Mucosa of descending colon (tissue), 3 donors: ENCODE results near the gene TMBIM6. TPM values are rescaled to one million over a fixed set of nuclear protein-coding genes. Genes with fewer than 3 reads are reported as not detected.

Experiments
- ATAC-seq: fragments of 200-7000 bp; cut with Tn5 transposase; one replicate; pipeline ENCODE4 v1.9.1; 2020; ENCODE audit warnings: mild to moderate bottlenecking, moderate library complexity
- DNase-seq, 3 donors: peaks; one replicate each; pipeline ENCODE4 v3.0.0-alpha.2; 2020
- H3K36me3 ChIP-seq: fragments of 200-600 bp; one replicate; pipeline ENCODE4 v1.8.0; 2021; ENCODE audit warnings: low read depth, mild to moderate bottlenecking
- H3K4me1 ChIP-seq: fragments of 200-600 bp; one replicate; pipeline ENCODE4 v1.8.0; 2021; ENCODE audit warnings: low read depth, mild to moderate bottlenecking
- H3K4me3 ChIP-seq: fragments of 200-600 bp; one replicate; pipeline ENCODE4 v1.8.0; 2021; ENCODE audit warnings: mild to moderate bottlenecking
- H3K9me3 ChIP-seq: fragments of 200-600 bp; one replicate; pipeline ENCODE4 v1.8.0; 2021; ENCODE audit warnings: mild to moderate bottlenecking
- intact Hi-C, 2 donors: fragments of 100-400 bp; cut with DNase I in 1 of 2; cut with micrococcal nuclease in 1 of 2; formaldehyde crosslinking; loops; one replicate each; pipeline versions ENCODE4 v1.11.0 to v1.11.1; 2022; cut with DNase I, micrococcal nuclease
- total RNA-seq, 3 donors: library from RNA; stranded (reverse); fragmentation: NEBNext Ultra II Directional in 2 of 3; extraction: Animal tissue kit (Norgen Biotek cat#: 25700) in 2 of 3; gene quantifications; one replicate each; pipeline versions ENCODE4 v1.2.1 to v1.2.4, GENCODE V29; 2021 to 2023
- TF ChIP-seq, protein P1 (sequence below): fragments of 200-600 bp; IDR thresholded peaks from one replicate; pipeline ENCODE4 v1.8.0; 2022; ENCODE audit warnings: antibody characterized with exemption, mild to moderate bottlenecking
- donor health status: DM: no; HTN: no; CAD: no; lungs with moderate emphysema.
- donor health status: DM: no; HTN: no; CAD: no.
- donor health status: DM: no; HTN: yes; CAD: no.

Gene TMBIM6
- total RNA-seq, 3 donors from 2014 or later = 614 to 954 (median 773) TPM

DNA sequence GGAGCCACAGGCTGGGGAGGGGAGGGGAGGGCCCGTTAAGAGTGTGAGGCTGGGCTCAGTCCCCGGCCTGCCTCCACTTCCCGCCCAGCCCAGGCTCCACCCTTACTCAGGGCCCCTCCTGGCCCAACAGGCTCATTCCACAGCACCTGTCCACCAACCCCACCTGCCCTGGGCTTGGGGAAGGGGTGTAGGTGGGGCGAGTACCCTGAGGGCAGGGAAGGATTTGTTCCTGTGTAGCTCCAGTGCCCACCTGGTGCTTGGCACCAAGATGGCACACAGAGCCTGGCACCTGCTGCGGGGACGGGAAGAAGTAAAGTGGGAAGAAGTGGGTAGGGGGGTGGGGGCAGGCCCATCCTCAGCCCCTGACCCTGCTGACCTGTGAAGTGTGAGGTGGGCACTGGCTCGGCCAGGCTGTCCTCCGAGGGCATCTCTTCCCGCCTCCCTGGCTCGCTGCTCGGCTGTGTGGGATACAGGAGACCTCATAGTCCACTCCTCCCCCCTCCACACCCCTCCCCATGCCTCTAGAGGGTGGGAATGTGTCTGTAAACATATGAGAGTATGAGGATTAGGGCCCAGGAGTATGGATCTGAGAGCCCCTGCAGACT, 51.7 kb downstream of the TMBIM6 start:
- H3K4me1 ChIP-seq = no peaks in the 10 kb centered on the region
- ATAC-seq (no peak), DNase-seq (no peak)
- H3K4me3 ChIP-seq = no peak overlapping the region
- TF ChIP-seq, protein P1, sequence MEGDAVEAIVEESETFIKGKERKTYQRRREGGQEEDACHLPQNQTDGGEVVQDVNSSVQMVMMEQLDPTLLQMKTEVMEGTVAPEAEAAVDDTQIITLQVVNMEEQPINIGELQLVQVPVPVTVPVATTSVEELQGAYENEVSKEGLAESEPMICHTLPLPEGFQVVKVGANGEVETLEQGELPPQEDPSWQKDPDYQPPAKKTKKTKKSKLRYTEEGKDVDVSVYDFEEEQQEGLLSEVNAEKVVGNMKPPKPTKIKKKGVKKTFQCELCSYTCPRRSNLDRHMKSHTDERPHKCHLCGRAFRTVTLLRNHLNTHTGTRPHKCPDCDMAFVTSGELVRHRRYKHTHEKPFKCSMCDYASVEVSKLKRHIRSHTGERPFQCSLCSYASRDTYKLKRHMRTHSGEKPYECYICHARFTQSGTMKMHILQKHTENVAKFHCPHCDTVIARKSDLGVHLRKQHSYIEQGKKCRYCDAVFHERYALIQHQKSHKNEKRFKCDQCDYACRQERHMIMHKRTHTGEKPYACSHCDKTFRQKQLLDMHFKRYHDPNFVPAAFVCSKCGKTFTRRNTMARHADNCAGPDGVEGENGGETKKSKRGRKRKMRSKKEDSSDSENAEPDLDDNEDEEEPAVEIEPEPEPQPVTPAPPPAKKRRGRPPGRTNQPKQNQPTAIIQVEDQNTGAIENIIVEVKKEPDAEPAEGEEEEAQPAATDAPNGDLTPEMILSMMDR = no peak
- intact Hi-C loops = no loop called here
- no peaks in the 10 kb centered on the region for H3K36me3 ChIP-seq
- H3K9me3 ChIP-seq = no peaks in the 10 kb centered on the region

DNA sequence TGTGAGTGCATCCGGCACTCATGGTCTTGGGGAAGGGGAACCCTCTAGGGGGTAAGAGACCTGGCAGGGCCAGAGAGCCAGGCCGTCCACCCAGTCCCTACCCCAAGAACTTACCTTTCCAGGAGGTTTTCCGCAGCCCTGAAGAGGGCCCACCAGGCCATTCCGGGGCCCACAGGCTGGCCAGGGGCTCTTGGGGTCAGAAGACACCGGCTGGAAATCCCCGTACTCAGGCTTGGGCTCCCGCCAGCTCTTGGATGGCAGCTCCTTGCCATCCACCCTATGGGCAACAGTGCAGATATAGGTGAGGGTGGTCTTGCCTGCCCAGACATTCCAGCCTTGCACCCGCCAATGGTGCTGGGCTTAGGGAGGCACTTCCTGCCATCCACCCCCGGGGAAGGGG, 52.3 kb downstream of the TMBIM6 start:
- Histone ChIP-seq H3K4me3 (no peak overlapping the region), H3K36me3 (no peaks in the 10 kb centered on the region), H3K4me1 (no peaks in the 10 kb centered on the region), H3K9me3 (no peaks in the 10 kb centered on the region)
- DNase-seq (no peak), ATAC-seq (no peak)
- intact Hi-C loops = no loop called here
- TF ChIP-seq, protein P1 = no peak

DNA sequence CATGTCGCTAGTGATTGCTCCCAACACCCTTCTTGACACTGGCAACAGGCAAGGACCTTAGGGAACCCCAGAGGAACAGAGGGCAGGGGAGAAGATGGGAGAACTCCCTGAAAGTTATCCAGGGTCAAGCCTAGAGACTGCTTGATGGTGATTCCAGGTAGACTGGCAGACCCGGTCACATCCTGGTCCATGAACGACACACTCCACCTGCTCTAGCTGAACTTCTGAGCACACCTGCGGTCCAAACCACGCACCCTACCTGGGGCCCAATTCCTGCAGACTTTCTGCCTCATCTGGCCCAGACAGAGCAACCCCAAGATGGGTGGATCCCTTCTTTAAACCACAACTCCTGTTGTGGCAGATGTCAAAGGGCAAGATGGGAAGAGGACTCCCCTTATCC, 52.7 kb downstream of the TMBIM6 start:
- no peak overlapping the region for H3K4me3 ChIP-seq
- no peaks in the 10 kb centered on the region for H3K9me3 ChIP-seq
- ATAC-seq (no peak), DNase-seq (no peak)
- TF ChIP-seq, protein P1 = no peak
- H3K4me1 ChIP-seq = no peaks in the 10 kb centered on the region
- H3K36me3 ChIP-seq = no peaks in the 10 kb centered on the region
- intact Hi-C loops = no loop called here

DNA sequence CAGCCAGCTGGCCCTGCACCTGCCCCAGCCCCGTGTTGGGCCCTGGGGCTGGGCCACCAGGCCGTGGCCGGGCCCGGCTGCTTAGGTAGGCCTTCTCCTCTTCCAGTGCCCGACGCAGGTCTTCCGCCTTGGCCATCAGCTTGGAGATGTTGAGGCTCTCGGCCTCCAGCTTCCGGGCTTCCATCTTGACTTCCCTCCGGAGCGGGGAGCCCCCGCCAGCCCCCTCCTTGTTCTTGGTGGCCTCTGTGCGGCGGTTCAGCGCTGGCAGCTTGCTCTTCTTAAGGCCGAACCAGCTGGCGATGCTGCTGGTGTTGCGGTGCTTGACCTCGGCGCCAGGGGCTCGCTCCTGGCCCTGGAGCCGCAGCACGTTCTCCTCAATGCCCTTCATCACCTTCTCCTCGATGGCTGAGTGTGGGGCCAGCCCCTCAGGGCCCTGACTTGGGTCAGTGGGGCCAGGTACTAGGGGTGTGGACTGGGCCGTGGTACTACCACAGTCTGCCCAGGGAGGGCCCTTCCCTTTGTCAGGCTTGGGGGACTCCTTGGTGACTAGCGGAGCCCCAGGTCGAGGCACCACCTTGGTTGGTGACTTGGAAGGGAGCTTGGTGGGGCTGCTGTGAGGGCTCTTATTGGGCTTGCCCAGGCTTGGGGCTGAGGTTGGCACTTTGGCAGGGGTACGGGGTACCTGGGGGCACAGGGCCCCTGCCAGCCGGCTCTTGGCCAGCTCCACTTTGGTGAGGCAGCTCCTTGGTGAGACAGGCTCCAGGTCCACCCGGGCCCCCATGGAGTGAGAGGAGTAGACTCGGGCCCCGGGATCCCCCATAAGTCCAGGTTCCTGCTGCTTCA, 53.7 kb downstream of the TMBIM6 start:
- Histone ChIP-seq H3K4me3 (no peak overlapping the region), H3K36me3 (no peaks in the 10 kb centered on the region), H3K4me1 (no peaks in the 10 kb centered on the region), H3K9me3 (no peaks in the 10 kb centered on the region)
- no peak for DNase-seq
- no peak for ATAC-seq
- TF ChIP-seq, protein P1 = no peak
- intact Hi-C loops = no loop called here

DNA sequence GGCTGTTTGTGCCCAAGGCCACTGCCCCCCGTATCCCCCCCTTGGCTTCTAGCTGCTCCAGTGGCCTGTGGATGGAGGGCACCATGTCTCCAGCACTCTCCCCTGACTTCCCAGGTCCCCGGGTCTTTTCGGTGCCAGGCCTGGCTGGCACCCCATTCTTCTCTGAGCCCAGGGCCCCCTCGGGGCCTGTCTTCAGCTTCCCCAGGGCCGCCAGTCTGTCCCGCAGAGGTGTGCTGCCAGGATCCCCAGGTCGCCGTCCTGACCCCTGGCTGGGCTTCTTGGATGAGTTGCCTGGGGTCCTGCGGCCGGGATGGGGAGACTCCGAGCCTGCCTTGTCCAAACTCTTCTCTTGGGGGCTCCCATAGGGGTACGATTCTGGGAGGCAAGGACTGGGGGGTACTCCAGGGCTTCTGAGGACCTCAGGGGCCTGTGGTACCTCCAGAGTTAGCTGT, 54.3 kb downstream of the TMBIM6 start:
- no peak for DNase-seq
- TF ChIP-seq, protein P1 = no peak
- Histone ChIP-seq H3K4me1 (no peaks in the 10 kb centered on the region), H3K9me3 (no peaks in the 10 kb centered on the region), H3K36me3 (no peaks in the 10 kb centered on the region), H3K4me3 (no peak overlapping the region)
- intact Hi-C loops = no loop called here
- no peak for ATAC-seq
